IMR-90 (cell line): ENCODE data around the gene CRLF1. TPM values are rescaled to one million over a fixed set of nuclear protein-coding genes. Genes with fewer than 3 reads are reported as not detected.

Experiments
- ATAC-seq: fragments of 200-7000 bp; cut with Tn5 transposase; 2 replicates; pipeline ENCODE4 v1.9.1; 2020; ENCODE audit warnings: low read depth, mild to moderate bottlenecking, moderate library complexity
- BruUV-seq: library from RNA; stranded (reverse); fragments of 400-500 nt; replicated peaks from 2 replicates; lab custom pipeline; 2021; lab: Mats Ljungman, UMichigan
- CTCF ChIA-PET: fragments of 300-600 bp; formaldehyde crosslinking; extraction: SDS; loops from one replicate; lab custom pipeline; 2021; ENCODE audit warnings: antibody characterized with exemption; lab: Yijun Ruan, JAX
- POLR2A ChIA-PET: fragments of 300-600 bp; sonication (Branson Sonifier 250); formaldehyde crosslinking; loops from one replicate; lab custom pipeline; 2022; ENCODE audit warnings: antibody characterized with exemption; ENCODE audit not compliant: unreplicated experiment; lab: Charles Lee
- DNase-seq: peaks from one replicate; pipeline ENCODE4 v3.0.0; 2013
- H2AFZ ChIP-seq: replicated peaks from 2 replicates; pipeline ENCODE3; 2013; ENCODE audit warnings: low read length, mild to moderate bottlenecking; ENCODE audit not compliant: poor library complexity
- H2AK5ac ChIP-seq: 2 replicates; pipeline ENCODE4 v1.6.1; 2013; ENCODE audit warnings: low read depth, low read length, inconsistent platforms
- H2AK9ac ChIP-seq: replicated peaks from 2 replicates; pipeline ENCODE3; 2013; ENCODE audit warnings: mild to moderate bottlenecking, low read depth, low read length, moderate library complexity; ENCODE audit not compliant: poor library complexity
- H2BK120ac ChIP-seq: 2 replicates; pipeline ENCODE4 v1.6.1; 2013; ENCODE audit warnings: low read depth, low read length, inconsistent platforms
- H2BK15ac ChIP-seq: 3 replicates; pipeline ENCODE4 v1.6.1; 2013; ENCODE audit warnings: low read depth, low read length, inconsistent platforms
- H2BK20ac ChIP-seq: 2 replicates; pipeline ENCODE4 v1.6.1; 2013; ENCODE audit warnings: low read depth, mild to moderate bottlenecking, inconsistent platforms, low read length, moderate library complexity
- H2BK5ac ChIP-seq: 2 replicates; pipeline ENCODE4 v1.6.1; 2013; ENCODE audit warnings: mild to moderate bottlenecking, low read depth, low read length, inconsistent platforms; ENCODE audit not compliant: poor library complexity, severe bottlenecking
- H3K14ac ChIP-seq: replicated peaks from 2 replicates; pipeline ENCODE4 v1.6.1; 2013; ENCODE audit warnings: low read depth, low read length, inconsistent platforms
- H3K18ac ChIP-seq: 2 replicates; pipeline ENCODE4 v1.6.1; 2013; ENCODE audit warnings: low read depth, low read length, control low read depth
- H3K23ac ChIP-seq: 2 replicates; pipeline ENCODE4 v1.6.1; 2013; ENCODE audit warnings: low read depth, low read length, inconsistent platforms
- H3K27ac ChIP-seq: 2 replicates; pipeline ENCODE4 v1.5.1; 2013; ENCODE audit warnings: mild to moderate bottlenecking, control low read depth, low read length; ENCODE audit not compliant: insufficient read depth
- H3K27me3 ChIP-seq: 2 replicates; pipeline ENCODE4 v1.6.1; 2013; ENCODE audit warnings: low read length; ENCODE audit not compliant: control insufficient read depth, insufficient read depth
- H3K36me3 ChIP-seq: 2 replicates; pipeline ENCODE4 v1.6.1; 2013; ENCODE audit warnings: low read length, mixed read lengths; ENCODE audit not compliant: control insufficient read depth, insufficient read depth
- H3K4ac ChIP-seq: 2 replicates; pipeline ENCODE4 v1.6.1; 2013; ENCODE audit warnings: low read depth, low read length, inconsistent platforms
- H3K4me1 ChIP-seq: 2 replicates; pipeline ENCODE4 v1.6.1; 2013; ENCODE audit warnings: low read length, mixed read lengths; ENCODE audit not compliant: control insufficient read depth, insufficient read depth
- H3K4me2 ChIP-seq: 2 replicates; pipeline ENCODE4 v1.6.1; 2013; ENCODE audit warnings: low read depth, mild to moderate bottlenecking, control low read depth, low read length, moderate library complexity
- H3K4me3 ChIP-seq: 2 replicates; pipeline ENCODE4 v1.5.1; 2013; ENCODE audit warnings: low read depth, mild to moderate bottlenecking, control low read depth, low read length, moderate library complexity; ENCODE audit not compliant: insufficient read depth
- H3K56ac ChIP-seq: 2 replicates; pipeline ENCODE4 v1.6.1; 2013; ENCODE audit warnings: low read length, inconsistent platforms; ENCODE audit not compliant: insufficient read depth; ENCODE audit errors: extremely low read depth
- H3K79me1 ChIP-seq, 2 experiments: 2 replicates each; pipeline ENCODE4 v1.6.1; 2013; ENCODE audit warnings: low read length in 2 of 2, inconsistent platforms in 1 of 2, low read depth in 1 of 2
- H3K9ac ChIP-seq: 2 replicates; pipeline ENCODE4 v1.6.1; 2013; ENCODE audit warnings: low read depth, low read length, control low read depth
- H3K9me1 ChIP-seq: 2 replicates; pipeline ENCODE4 v1.6.1; 2013; ENCODE audit warnings: low read length, inconsistent platforms; ENCODE audit not compliant: insufficient read depth
- H3K9me3 ChIP-seq: 2 replicates; pipeline ENCODE4 v1.6.1; 2013; ENCODE audit warnings: low read length; ENCODE audit not compliant: control insufficient read depth, insufficient read depth
- H4K20me1 ChIP-seq: 2 replicates; pipeline ENCODE4 v1.6.1; 2013; ENCODE audit warnings: low read length, inconsistent platforms; ENCODE audit not compliant: insufficient read depth
- H4K5ac ChIP-seq: 2 replicates; pipeline ENCODE4 v1.6.1; 2013; ENCODE audit warnings: mild to moderate bottlenecking, low read depth, low read length, control low read depth
- H4K8ac ChIP-seq, 2 experiments: 2 replicates each; pipeline ENCODE4 v1.6.1; 2013; ENCODE audit warnings: low read depth in 2 of 2, low read length in 2 of 2, control low read depth in 1 of 2, inconsistent platforms in 1 of 2
- H4K91ac ChIP-seq: 2 replicates; pipeline ENCODE4 v1.6.1; 2013; ENCODE audit warnings: low read depth, low read length, inconsistent platforms; ENCODE audit not compliant: insufficient read depth
- BHLHE40 ChIP-seq: fragments of 150-350 bp; IDR thresholded peaks from 2 replicates; pipeline ENCODE4 v1.6.1; 2016; ENCODE audit warnings: mild to moderate bottlenecking, low read depth, low read length
- MXI1 ChIP-seq: IDR thresholded peaks from 2 replicates; pipeline ENCODE4 v1.6.1; 2012; ENCODE audit warnings: low read depth, mild to moderate bottlenecking, low read length, moderate library complexity, borderline replicate concordance
- POLR2A ChIP-seq: IDR thresholded peaks from 2 replicates; pipeline ENCODE4 v1.6.1; 2012; ENCODE audit warnings: mild to moderate bottlenecking, low read depth, low read length
- WGBS, 2 experiments: methylation state at CpG; one replicate each; pipeline versions ENCODE4 v1.1.5 to v1.1.7; 2013; ENCODE audit warnings: missing lambda C conversion rate in 2 of 2; ENCODE audit not compliant: insufficient read length in 1 of 2; ENCODE audit errors: extremely low coverage in 2 of 2; 5-methylcytosine and 5-hydroxymethylcytosine counted together
- dilution Hi-C: fragments of 300-500 bp; cut with HindIII; formaldehyde crosslinking; loops from one replicate; pipeline ENCODE4 v1.14.3; 2018; ENCODE audit warnings: low sequenced_read_pairs; ENCODE audit not compliant: unreplicated experiment
- in situ Hi-C: fragments of 300-500 bp; cut with MboI; formaldehyde crosslinking; loops from 3 replicates; pipeline ENCODE4 v1.14.3; 2019; ENCODE audit warnings: low sequenced_read_pairs, inconsistent platforms, mixed read lengths
- intact Hi-C: fragments of 100-400 bp; cut with micrococcal nuclease; formaldehyde crosslinking; loops from 2 replicates; pipeline ENCODE4 v1.10.0; 2022
- polyA plus RNA-seq, 3 experiments: library from polyadenylated mRNA; depleted of rRNA; stranded (reverse); fragments of >200 nt; gene quantifications; 2 replicates each; pipeline ENCODE4 v1.2.3, GENCODE V29; 2012; ENCODE audit warnings: low replicate concordance in 1 of 3
- total RNA-seq: library from RNA; depleted of rRNA; stranded (reverse); fragments of >200 nt; gene quantifications from 2 replicates; pipeline ENCODE4 v1.2.3, GENCODE V29; 2012
- TF ChIP-seq, protein P1 (sequence below): conservative IDR thresholded peaks from 2 replicates; pipeline ENCODE4 v1.5.1; 2012; ENCODE audit warnings: mild to moderate bottlenecking, low read depth, low read length, improper control_type of control experiment
- TF ChIP-seq, protein P2 (sequence below): fragments of 150-350 bp; IDR thresholded peaks from 2 replicates; pipeline ENCODE4 v1.6.1; 2017; ENCODE audit warnings: mild to moderate bottlenecking, antibody characterized with exemption, low read length, low read depth
- TF ChIP-seq, protein P3 (sequence below): fragments of 150-350 bp; IDR thresholded peaks from 2 replicates; pipeline ENCODE4 v1.6.1; 2016; ENCODE audit warnings: low read depth, mild to moderate bottlenecking, low read length, moderate library complexity, borderline replicate concordance

The CRLF1 gene
- total and polyA plus RNA-seq, 2 of the 4 experiments (the other 2 are of a cell fraction) = 0.18 to 3.1 TPM

DNA sequence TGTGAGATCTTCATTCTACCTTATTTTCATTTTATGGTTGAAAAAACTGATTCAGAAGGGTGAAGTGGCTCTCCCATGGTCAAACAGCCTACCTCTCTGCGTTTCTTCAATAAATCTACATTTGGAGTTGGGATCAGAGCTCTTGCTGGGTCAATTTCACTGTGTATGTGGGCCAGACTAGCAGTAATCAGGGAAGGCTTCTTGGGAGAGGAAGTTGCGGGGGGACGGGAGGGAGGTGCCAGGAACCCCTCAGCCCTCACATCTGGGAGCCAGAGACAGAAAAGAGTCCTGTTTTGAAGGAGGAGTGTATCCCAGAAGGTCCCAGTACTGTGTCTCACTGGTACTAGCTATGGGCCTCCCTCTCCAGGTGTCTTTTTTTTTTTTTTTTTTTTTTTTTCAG, 48.0 kb downstream of the CRLF1 start:
- no peak overlapping the region for H2BK15ac ChIP-seq
- peak overlapping the region; percentile 85 to 97 for H4K8ac ChIP-seq
- peak overlapping the region; percentile 100 for H2AK9ac ChIP-seq
- peak overlapping the region; percentile 76 for H3K4me3 ChIP-seq
- peak overlapping the region; percentile 83 for H3K56ac ChIP-seq
- H3K36me3 ChIP-seq = peaks cover 12% of the 10 kb centered on the region
- no peaks in the 10 kb centered on the region for H3K9me3 ChIP-seq
- peak overlapping the region; percentile 90 for H3K14ac ChIP-seq
- POLR2A ChIA-PET = interaction anchor here (0.6 to 0.8 kb wide), 3 partner anchors 18 to 982 kb away, joined by 3 to 4 read pairs (median 3); no protein-coding TSS in a partner anchor
- H3K4me1 ChIP-seq = 0 out of 2 replicates have a peak, but pooled peaks cover 2% of the 10 kb centered on the region
- H2BK5ac ChIP-seq = no peak overlapping the region
- H4K91ac ChIP-seq = peak overlapping the region; percentile 88
- no peaks in the 10 kb centered on the region for H3K27me3 ChIP-seq
- no peak overlapping the region for H2AFZ ChIP-seq
- peak overlapping the region; percentile 90 for H2AK5ac ChIP-seq
- H3K9me1 ChIP-seq = 0 out of 2 replicates have a peak, but pooled peaks cover 2% of the 10 kb centered on the region
- H3K18ac ChIP-seq = no peak overlapping the region
- no CpG with 5 or more reads among the region's 3 CpGs for WGBS, 2 experiments
- intact Hi-C loops = loop anchor here (5.0 kb wide), 1 partner anchor 106 kb away; no protein-coding TSS in a partner anchor
- no peaks in the 10 kb centered on the region for H4K20me1 ChIP-seq
- BruUV-seq = no TSS peak
- H4K5ac ChIP-seq = no peak overlapping the region
- peaks cover 18 to 39% of the 10 kb centered on the region in 2 experiments for H3K79me1 ChIP-seq
- DNase-seq = no peak
- TF ChIP-seq BHLHE40 (no peak), MXI1 (no peak), POLR2A (no peak)
- TF ChIP-seq, protein P1, sequence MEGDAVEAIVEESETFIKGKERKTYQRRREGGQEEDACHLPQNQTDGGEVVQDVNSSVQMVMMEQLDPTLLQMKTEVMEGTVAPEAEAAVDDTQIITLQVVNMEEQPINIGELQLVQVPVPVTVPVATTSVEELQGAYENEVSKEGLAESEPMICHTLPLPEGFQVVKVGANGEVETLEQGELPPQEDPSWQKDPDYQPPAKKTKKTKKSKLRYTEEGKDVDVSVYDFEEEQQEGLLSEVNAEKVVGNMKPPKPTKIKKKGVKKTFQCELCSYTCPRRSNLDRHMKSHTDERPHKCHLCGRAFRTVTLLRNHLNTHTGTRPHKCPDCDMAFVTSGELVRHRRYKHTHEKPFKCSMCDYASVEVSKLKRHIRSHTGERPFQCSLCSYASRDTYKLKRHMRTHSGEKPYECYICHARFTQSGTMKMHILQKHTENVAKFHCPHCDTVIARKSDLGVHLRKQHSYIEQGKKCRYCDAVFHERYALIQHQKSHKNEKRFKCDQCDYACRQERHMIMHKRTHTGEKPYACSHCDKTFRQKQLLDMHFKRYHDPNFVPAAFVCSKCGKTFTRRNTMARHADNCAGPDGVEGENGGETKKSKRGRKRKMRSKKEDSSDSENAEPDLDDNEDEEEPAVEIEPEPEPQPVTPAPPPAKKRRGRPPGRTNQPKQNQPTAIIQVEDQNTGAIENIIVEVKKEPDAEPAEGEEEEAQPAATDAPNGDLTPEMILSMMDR = no peak
- TF ChIP-seq, protein P2, sequence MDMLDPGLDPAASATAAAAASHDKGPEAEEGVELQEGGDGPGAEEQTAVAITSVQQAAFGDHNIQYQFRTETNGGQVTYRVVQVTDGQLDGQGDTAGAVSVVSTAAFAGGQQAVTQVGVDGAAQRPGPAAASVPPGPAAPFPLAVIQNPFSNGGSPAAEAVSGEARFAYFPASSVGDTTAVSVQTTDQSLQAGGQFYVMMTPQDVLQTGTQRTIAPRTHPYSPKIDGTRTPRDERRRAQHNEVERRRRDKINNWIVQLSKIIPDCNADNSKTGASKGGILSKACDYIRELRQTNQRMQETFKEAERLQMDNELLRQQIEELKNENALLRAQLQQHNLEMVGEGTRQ = no peak
- TF ChIP-seq, protein P3, sequence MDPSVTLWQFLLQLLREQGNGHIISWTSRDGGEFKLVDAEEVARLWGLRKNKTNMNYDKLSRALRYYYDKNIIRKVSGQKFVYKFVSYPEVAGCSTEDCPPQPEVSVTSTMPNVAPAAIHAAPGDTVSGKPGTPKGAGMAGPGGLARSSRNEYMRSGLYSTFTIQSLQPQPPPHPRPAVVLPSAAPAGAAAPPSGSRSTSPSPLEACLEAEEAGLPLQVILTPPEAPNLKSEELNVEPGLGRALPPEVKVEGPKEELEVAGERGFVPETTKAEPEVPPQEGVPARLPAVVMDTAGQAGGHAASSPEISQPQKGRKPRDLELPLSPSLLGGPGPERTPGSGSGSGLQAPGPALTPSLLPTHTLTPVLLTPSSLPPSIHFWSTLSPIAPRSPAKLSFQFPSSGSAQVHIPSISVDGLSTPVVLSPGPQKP = no peak
- in situ Hi-C loops = no loop called here
- dilution Hi-C loops = no loop called here
- CTCF ChIA-PET = interaction anchor here (0.7 to 1.1 kb wide), 2 partner anchors 39 to 118 kb away, joined by 3 to 4 read pairs; no protein-coding TSS in a partner anchor
- no peak for ATAC-seq
- no peak overlapping the region for H2BK20ac ChIP-seq
- peak overlapping the region; percentile 81 for H3K9ac ChIP-seq
- H3K4ac ChIP-seq = peak overlapping the region; percentile 91
- no peak overlapping the region for H2BK120ac ChIP-seq
- peak overlapping the region; percentile 90; the same call in 1 of the 2 replicates for H3K23ac ChIP-seq
- H3K4me2 ChIP-seq = peak overlapping the region; percentile 80
- H3K27ac ChIP-seq = peak overlapping the region; percentile 65; the same call in 1 of the 2 replicates
